Adrenal gland (tissue), 5 donors: ENCODE data around the gene SLC15A5.

ENCODE experiments used
- POLR2A ChIP-seq, 2 donors: fragments of 450-650 bp; IDR thresholded peaks; one replicate each; pipeline ENCODE4 v1.6.1; 2017; ENCODE audit warnings: antibody characterized with exemption in 2 of 2, mild to moderate bottlenecking in 2 of 2, moderate library complexity in 1 of 2
- TF ChIP-seq, protein P1 (sequence below), 6 experiments: fragments of 450-650 bp in 4 of 6; fragments of 200-600 bp in 2 of 6; sonication (generic) in 1 of 6; IDR thresholded peaks; 1 replicate in 5 of 6; 2 replicates in 1 of 6; pipeline versions ENCODE4 v1.5.1 to v1.8.0; 2016 to 2021; ENCODE audit warnings: antibody characterized with exemption in 6 of 6, mild to moderate bottlenecking in 2 of 6, moderate library complexity in 1 of 6
- donor health status: DM: no; HTN: no; CAD: no.

DNA sequence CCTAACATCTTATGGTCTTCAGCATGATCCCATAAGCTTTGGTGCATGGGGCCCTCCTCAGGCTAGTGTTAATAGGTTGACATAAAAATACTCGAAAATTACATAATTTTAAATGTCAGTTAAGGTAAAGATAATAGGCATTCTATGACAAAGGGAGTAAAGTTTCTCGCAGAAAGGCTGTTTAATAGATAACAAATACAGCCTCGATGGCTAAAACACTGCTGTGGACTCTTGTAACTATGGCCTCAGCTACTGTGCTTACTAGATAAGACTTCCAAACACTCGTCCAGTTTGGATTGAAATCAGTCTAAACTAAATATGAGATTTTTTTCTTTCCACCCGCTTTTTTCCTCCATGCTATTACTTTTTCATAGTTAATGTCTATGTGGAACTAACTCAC lies 46.8 kb upstream of the SLC15A5 start:
- no peak for TF ChIP-seq POLR2A (IDR thresholded peaks at IDR 0.05)
- TF ChIP-seq, protein P1, sequence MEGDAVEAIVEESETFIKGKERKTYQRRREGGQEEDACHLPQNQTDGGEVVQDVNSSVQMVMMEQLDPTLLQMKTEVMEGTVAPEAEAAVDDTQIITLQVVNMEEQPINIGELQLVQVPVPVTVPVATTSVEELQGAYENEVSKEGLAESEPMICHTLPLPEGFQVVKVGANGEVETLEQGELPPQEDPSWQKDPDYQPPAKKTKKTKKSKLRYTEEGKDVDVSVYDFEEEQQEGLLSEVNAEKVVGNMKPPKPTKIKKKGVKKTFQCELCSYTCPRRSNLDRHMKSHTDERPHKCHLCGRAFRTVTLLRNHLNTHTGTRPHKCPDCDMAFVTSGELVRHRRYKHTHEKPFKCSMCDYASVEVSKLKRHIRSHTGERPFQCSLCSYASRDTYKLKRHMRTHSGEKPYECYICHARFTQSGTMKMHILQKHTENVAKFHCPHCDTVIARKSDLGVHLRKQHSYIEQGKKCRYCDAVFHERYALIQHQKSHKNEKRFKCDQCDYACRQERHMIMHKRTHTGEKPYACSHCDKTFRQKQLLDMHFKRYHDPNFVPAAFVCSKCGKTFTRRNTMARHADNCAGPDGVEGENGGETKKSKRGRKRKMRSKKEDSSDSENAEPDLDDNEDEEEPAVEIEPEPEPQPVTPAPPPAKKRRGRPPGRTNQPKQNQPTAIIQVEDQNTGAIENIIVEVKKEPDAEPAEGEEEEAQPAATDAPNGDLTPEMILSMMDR (IDR thresholded peaks at IDR 0.05), result no peak
